HG02798 (cell line): ENCODE measurements around the gene FLG.
"Not testable (repeated sequence)": the region's sequence is repeated elsewhere in the genome, so short reads cannot be mapped to it uniquely, and the experiment has no call there.

Experiments used
- ATAC-seq: cut with Tn5 transposase; IDR thresholded peaks from one replicate; pipeline ENCODE4 v1.9.1; 2021; ENCODE audit warnings: mild to moderate bottlenecking; ENCODE audit not compliant: unreplicated experiment, poor library complexity

FLG gene

DNA sequence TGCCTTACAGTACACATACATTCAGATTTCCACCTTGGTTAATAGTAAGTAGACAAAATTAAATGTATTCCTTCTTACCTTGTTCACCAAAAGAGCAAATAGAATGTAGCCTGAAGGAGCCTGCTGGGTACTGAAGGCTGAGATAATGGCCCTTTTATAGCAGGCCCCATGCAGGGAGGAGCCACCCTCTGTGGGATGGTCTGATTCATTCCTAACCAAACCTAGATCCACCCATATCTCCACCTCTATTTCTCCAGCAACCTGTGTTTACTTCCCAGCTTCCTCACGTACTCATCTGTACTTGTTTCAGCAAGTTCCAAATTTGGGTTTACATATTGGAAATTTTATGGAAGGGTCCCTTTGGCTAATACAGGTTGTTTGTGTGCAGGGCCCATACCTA, at the start of gene FLG:
FLG (minus strand) TSS at position 129 of the 400 bp plus-strand sequence. CDS start 9,783 bp downstream, outside the sequence.
- no peak for ATAC-seq

DNA sequence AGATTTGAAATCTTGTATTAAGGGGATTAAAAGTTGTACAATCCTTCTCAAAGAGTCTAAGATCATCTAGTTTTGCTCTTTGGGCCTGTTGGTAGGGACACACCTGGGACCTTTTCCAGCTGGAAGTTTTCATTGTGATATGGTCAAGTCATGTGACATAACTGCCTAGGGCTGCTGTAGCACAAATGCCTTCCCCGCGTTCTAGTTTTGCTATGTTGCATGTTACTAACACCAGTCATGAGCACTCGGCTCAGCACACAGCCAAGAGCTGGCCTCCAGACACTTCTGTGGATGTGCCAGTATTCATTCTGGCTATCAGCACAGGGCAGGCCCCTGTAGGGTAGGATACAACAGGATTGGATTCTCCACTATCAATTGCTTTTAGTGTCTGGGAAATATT, 49.4 kb upstream of the FLG start:
- ATAC-seq = no peak

DNA sequence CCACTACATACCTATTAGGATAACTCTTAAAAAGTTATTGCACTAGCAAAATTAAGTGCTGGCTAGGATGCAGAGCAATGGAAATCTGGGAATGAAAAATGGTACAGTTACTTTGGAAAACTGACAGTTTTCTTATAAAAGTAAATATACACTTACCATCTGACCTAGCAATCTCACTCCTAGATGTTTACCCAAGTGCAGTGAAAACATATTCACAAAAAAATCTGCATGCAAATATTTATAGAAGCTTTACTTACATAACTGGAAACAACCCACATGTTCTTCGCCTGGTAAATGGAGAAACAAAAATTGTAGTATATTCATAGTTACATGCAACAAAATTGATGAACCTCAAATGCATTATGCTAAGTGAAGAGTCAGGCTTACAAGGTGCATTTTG, 47.6 kb upstream of the FLG start:
- no peak for ATAC-seq

DNA sequence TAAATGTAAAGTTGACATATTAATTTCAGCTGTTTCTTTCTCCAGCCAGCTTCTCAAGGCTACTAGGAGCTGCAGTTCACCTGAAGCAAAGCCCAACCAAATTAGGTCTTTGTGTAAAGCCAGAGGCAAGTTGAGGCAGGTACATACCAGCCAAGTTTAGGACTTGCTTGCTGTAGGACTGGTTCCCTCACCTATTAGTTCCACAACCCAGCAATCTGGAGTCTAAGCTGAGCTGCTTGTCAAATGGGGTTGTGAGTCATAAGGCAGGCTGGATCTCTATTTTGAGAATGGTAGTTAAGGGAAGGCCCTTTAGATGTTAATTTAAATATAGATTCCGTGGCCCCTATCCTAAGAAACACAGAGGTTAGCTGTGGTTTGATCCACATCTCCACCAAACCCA, 42.4 kb upstream of the FLG start:
- no peak for ATAC-seq

DNA sequence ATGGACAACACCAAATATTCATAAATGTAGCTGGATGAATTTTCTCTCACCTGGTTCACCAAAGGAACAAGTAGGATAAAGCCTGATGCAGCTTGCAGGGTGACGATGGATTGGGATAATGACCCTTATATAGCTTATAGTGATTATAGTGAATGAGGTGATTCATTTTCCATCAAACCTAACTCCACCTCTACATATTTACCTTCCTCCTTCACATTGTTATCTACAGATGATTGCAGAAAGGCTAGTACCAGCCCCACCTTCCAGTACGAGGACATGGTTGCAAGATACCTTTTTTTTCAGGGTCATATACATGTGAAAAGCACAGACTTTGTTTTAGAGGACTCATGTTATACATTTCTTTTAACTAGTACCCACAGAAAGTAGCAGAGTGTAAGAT, 34.9 kb upstream of the FLG start, which contains the start of gene FLG2:
FLG2 (minus strand) TSS at position 101 of the 400 bp plus-strand sequence. CDS start 1,122 bp downstream, outside the sequence.
- ATAC-seq = no peak

DNA sequence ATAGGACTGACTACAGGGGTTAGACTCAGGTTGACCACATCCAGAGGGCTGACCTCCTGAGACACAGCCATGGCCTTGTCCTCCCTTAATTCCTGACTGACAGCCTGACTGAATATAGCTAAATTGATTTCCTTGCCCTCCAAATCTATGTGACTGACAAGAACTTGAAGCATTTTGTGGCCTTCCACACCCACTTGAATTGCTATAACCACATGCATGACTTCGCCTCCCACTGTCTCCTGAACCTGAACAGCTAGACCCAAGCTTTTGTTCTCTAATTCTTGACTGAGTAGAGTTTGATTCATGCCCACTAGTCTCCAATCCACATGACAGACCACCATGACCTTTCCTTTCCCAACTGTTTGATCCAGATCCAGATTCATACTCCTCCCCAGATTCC, 31.7 kb upstream of the FLG start:
- ATAC-seq = no peak

DNA sequence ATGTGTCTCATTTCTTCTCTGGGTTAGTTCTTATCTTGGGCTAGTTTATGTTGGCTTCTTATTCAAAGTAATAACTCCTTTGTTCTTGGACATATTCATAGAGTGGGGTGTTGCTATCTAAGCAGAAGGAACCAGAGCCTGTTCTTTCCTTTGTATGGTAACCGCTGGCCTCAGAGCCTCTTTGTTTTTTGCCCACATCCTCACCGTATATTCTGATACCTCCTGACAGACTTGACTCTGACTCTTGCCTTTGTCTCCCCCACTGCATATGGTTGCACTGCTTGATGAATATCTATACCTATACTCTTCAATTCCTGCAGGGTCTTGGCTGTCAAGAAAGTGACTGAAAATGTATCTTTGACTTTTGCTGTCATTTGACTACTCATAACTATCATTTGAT, 24.6 kb upstream of the FLG start:
- ATAC-seq = no peak

DNA sequence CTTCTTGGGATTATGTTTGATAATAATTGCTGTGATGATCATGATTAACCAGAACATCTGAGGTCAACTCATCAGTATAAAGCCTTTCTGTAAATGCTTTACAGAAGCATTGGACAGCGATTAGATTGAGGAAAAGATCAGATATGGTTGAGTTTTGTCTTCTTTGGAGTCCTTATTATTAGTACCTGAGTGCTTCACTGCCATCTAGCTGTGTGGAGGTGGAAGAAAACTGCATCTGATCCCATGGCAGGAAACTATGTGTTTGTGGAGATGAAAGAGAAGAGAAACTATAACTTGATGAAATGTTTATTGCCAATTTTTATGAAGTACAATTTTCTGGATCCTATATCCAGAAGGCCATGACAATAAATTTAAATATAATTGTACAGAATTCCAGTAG, 23.4 kb upstream of the FLG start:
- no peak for ATAC-seq

DNA sequence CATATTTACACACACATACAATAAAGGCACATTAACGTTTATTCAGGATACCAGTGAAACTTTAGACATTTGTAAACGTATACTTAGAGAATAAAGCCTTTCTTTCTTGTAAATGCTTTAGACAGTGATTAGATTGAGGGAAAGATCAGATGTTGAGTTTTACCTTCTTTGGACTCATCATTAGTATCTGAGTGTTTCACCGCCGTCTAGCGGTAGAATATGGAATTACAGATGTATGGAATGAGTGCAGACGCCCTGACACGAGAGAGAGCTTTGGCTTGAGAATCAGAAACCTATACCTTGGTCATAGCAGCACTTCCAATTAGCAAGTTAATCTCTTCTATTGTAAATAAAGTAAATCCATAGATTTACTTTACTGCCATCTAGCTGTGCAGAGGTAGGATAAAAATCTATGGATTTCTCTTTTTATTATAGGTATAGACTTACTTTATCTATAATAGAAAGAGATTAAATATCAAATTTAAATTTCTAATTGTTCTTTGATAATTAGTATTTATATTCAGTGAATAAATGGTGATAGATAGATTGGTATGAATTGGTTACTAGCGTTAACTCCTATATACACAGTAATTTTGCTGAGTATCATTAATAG, 22.2 kb upstream of the FLG start:
- no peak for ATAC-seq

DNA sequence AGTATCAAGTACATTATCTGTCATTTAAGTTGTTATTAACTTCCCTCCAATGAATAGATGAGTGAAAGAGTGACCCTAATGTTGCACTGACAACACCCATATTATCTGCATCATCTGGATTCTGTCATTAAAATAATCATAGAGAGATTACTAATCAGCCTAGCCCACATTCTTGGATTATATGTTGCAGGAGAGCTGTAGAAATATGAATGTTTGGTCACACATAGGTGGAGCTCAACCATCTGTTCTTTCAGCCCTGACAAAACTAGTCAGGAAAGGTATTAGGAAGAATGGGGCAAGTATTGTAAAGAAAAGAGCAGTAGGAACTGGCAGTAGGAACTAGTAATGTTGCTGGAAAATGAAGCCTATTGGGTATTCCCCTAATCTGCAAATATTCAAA, 19.4 kb upstream of the FLG start:
- no peak for ATAC-seq

DNA sequence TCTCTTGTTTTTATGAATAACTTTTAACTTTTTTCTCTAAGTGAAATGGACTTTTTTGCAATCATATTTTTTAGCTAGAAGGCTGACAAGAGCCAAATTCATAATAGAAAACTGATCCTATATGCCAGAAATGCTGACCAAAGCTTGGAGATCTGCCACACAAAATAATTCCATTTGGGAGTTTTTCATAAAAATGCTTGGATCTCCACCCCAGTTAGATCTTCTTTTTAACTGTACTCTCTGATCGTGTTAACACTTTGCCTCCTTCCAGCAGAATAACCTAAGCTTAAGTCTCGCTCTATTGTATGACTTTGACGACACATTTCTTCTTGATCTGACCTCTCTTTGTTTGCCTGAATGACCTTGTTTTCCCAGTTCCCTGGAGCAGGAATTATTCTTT, 18.0 kb upstream of the FLG start:
- ATAC-seq = no peak

DNA sequence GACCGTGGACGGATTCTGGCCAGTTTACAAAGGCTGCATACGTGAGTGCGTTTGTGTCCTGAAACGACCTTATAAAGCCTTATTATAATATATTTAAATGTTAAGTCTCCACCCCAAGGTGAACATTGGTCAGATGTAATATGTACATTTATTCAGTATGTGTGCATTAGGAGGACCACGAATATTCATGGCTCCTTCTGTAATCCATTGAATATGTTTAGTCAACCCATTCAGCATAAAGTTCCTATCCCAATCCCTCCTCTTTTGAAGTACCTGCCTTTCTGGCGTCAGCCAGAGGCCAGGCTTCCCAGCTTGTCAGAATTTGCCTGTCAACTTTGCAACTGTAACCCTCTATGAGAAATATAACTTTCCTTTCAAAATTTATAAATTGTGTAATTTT, 10.4 kb upstream of the FLG start:
- ATAC-seq = no peak

DNA sequence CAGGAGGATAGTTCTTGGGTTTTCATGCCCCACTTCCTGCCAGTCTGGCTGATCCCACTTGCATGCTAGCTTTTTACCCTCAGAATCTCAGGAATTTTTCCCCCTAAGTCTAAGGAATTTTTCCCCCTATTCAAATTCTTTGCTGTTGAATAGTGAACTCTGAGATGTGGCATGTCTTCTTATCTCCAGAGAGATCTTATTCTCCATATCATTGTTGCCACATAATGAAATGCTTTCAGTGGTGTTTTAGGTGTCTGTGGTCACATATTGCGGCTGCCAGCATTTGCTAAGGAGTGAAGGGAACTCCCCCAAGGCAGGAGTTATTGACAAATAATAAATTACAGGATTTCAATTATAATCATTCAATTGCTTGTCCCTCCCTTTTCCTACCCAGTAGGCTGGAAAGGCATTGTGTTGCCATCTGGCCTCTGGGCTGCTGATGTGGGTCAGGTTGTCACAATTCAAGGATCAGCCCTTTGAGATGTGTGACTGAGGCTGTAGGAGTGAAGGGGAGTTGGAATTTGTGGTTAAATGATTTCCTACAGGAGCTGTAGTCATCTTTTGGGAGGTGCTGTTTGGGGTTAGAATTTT, 3.9 kb upstream of the FLG start:
- ATAC-seq = no peak

DNA sequence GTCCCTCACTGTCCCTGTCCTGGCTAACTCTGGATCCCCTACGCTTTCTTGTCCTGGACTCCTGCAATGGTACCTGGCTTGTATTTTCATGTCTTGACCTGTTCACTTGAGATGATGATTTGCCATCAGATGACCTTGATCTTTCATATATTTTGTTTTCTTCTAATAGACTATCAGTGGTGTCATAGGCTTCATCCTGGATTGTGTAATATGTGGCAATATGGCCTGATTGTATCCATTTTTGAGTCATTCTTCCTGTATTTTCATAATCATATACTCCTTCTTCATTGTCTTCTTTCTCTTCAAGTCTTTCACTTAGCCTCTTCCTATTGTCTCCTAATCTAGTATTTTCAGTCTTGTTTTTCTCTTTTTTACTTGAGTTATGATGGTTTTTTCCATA, 11.1 kb downstream of the FLG start:
- no peak for ATAC-seq

DNA sequence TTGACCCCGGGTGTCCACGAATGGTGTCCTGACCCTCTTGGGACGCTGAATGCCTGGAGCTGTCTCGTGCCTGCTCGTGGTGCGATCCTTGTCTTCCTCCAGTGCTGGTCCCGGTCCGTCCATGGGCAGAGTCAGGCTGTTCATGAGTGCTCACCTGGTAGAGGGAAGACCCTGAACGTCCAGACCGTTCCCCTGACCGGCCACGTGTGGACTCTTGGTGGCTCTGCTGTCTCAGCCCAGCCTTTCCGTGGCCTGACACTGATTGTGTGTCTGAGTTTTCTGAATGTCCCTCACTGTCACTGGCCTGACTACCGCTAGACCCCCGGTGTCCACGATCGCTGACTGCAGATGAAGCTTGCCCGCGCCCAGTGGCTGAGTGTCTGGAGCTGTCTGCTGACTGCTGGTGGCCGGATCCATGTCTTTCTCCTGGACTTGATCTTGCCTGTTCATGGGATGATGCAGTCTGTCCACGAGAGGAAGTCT, 11.7 kb downstream of the FLG start:
- no peak for ATAC-seq

DNA sequence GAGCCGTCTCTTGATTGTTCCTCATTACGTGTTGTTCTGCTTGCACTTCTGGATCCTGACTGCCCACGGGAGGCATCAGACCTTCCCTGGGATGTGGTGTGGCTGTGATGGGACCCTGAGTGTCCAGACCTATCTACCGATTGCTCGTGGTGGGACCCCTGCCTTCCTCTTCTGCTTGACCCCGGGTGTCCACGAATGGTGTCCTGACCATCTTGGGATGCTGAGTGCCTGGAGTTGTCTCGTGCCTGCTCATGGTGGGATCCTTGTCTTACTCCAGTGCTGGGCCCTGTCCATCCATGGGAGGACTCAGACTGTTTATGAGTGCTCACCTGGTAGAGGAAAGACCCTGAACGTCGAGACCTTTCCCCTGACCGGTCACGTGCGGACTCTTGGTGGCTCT, 12.9 kb downstream of the FLG start:
- not testable (repeated sequence) for ATAC-seq

DNA sequence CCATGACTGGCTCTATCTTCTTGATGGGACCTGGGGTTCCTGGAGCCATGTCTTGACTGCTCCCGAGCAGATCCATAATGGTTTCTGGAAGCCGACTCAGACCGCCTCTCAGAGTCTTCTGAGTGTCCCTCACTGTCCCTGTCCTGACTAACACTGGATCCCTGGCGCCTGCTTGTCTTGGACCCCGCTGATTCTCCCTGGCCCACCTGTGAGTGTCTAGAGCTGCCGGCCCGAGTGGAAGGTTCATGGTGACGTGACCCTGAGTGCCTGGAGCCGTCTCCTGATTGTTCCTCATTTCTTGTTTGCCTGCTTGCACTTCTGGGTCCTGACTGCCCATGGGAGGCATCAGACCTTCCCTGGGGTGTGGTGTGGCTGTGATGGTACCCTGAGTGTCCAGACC, 15.1 kb downstream of the FLG start:
- no peak for ATAC-seq

DNA sequence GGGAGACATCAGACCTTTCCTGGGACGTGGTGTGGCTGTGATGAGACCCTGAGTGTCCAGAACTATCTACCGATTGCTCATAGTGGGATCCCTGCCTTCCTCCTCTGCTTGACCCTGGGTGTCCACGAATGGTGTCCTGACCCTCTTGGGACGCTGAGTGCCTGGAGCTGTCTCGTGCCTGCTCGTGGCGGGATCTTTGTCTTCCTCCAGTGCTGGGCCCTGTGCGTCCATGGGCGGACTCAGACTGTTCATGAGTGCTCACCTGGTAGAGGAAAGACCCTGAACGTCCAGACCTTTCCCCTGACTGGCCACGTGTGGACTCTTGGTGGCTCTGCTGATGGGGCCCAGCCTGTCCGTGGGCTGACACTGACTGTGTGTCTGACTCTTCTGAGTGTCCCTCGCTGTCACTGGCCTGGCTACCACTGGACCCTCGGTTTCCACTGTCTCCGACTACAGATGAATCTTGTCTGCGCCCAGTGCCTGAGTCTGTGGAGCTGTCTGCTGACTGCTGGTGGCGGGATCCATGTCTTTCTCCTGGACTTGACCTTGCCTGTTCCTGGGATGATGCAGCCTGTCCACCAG, 15.6 kb downstream of the FLG start:
- not testable (repeated sequence) for ATAC-seq

DNA sequence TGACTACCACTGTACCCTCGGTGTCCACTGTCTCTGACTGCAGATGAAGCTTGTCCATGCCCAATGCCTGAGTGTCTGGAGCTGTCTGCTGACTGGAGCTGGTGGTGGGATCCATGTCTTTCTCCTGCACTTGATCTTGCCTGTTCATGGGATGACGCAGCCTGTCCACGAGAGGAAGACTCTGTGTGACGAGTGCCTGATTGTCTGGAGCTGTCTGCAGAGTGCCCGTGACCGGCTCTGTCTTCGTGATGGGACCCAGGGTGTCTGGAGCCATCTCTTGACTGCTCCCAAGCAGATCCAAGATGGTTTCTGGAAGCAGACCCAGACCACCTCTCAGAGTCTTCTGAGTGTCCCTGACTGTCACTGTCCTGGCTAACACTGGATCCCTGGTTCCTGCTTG, 16.3 kb downstream of the FLG start:
- not testable (repeated sequence) for ATAC-seq

DNA sequence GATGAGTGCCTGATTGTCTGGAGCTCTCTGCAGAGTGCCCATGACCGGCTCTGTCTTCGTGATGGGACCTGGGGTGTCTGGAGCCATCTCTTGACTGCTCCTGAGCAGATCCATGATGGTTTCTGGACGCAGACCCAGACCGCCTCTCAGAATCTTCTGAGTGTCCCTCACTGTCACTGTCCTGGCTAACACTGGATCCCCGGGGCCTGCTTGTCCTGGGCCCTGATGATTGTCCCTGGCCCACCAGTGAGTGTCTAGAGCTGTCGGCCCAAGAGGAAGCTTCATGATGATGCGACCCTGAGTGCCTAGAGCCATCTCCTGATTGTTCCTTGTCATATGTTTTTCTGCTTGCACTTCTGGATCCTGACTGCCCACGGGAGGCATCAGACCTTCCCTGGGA, 17.1 kb downstream of the FLG start:
- not testable (repeated sequence) for ATAC-seq

DNA sequence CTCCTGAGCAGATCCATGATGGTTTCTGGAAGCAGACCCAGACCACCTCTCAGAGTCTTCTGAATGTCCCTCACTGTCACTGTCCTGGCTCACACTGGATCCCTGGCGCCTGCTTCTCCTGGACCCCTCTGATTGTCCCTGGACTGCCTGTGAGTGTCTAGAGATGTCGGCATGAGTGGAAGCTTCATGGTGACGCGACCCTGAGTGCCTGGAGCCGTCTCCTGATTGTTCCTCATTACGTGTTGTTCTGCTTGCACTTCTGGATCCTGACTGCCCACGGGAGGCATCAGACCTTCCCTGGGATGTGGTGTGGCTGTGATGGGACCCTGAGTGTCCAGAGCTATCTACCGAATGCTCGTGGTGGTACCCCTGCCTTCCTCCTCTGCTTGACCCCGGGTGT, 18.9 kb downstream of the FLG start:
- not testable (repeated sequence) for ATAC-seq

DNA sequence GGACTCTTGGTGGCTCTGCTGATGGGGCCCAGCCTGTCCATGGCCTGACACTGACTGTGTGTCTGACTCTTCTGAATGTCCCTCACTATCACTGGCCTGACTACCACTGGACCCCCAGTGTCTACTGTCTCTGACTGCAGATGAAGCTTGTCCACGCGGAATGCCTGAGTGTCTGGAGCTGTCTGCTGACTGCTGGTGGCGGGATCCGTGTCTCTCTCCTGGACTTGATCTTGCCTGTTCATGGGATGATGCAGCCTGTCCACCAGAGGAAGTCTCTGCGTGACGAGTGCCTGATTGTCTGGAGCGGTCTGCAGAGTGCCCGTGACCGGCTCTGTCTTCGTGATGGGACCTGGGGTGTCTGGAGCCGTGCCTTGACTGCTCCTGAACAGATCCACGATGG, 20.3 kb downstream of the FLG start:
- not testable (repeated sequence) for ATAC-seq
